Esophagus squamous epithelium (tissue), 5 donors: ENCODE measurements around the gene TRIP10. TPM values are rescaled to one million over a fixed set of nuclear protein-coding genes. Genes with fewer than 3 reads are reported as not detected.
A peak's percentile ranks its signal among the peaks of the same experiment; 100 is the strongest.

Experiments used
- DNase-seq: peaks from one replicate; lab custom pipeline; 2025; lab: John Stamatoyannopoulos, UW
- H3K27ac ChIP-seq, 4 donors: fragments of 200-600 bp; sonication (generic); one replicate each; pipeline ENCODE4 v1.5.1; 2016 to 2019; ENCODE audit warnings: mild to moderate bottlenecking in 1 of 4
- H3K27me3 ChIP-seq, 4 donors: fragments of 200-600 bp; sonication (generic); 1 replicate in 3 of 4; 2 replicates in 1 of 4; pipeline versions ENCODE4 v1.5.1 to v1.6.0; 2017 to 2021; ENCODE audit warnings: antibody characterized with exemption in 1 of 4
- H3K36me3 ChIP-seq, 3 donors: fragments of 200-600 bp; sonication (generic); one replicate each; pipeline ENCODE4 v1.5.1; 2016 to 2019
- H3K4me1 ChIP-seq, 3 donors: fragments of 200-600 bp; sonication (generic); one replicate each; pipeline ENCODE4 v1.5.1; 2017 to 2019
- H3K4me3 ChIP-seq, 4 donors: fragments of 200-600 bp; sonication (generic); 1 replicate in 3 of 4; 2 replicates in 1 of 4; pipeline ENCODE4 v1.5.1; 2016 to 2019; ENCODE audit warnings: mild to moderate bottlenecking in 2 of 4, moderate library complexity in 1 of 4
- H3K9me3 ChIP-seq, 3 donors: fragments of 200-600 bp; sonication (generic); one replicate each; pipeline ENCODE4 v1.5.1; 2016 to 2019
- POLR2A ChIP-seq, 4 donors: fragments of 450-650 bp; IDR thresholded peaks; one replicate each; pipeline ENCODE4 v1.6.1; 2017; ENCODE audit warnings: antibody characterized with exemption in 4 of 4, mild to moderate bottlenecking in 4 of 4, moderate library complexity in 3 of 4
- WGBS, 2 donors: methylation state at CpG; one replicate each; pipeline ENCODE4 v1.1.5; 2018; 5-methylcytosine and 5-hydroxymethylcytosine counted together
- intact Hi-C: fragments of 100-400 bp; cut with DNase I; formaldehyde crosslinking; loops from one replicate; pipeline ENCODE4 v1.15.0; 2022
- total RNA-seq, 4 donors: library from RNA; depleted of rRNA; stranded (reverse); fragments of >200 nt; gene quantifications; one replicate each; pipeline ENCODE4 v1.1.0, GENCODE V29; 2016
- TF ChIP-seq, protein P1 (sequence below), 6 experiments: fragments of 450-650 bp in 4 of 6; fragments of 200-600 bp in 2 of 6; sonication (generic) in 2 of 6; IDR thresholded peaks; one replicate each; pipeline ENCODE4 v1.5.1; 2016 to 2019; ENCODE audit warnings: antibody characterized with exemption in 6 of 6, mild to moderate bottlenecking in 4 of 6, moderate library complexity in 4 of 6
- donor health status: DM: yes; HTN: yes; CAD: no.

The TRIP10 gene
- total RNA-seq, 4 donors from 2014 or later, result 67.6 to 160 (median 117) TPM

DNA sequence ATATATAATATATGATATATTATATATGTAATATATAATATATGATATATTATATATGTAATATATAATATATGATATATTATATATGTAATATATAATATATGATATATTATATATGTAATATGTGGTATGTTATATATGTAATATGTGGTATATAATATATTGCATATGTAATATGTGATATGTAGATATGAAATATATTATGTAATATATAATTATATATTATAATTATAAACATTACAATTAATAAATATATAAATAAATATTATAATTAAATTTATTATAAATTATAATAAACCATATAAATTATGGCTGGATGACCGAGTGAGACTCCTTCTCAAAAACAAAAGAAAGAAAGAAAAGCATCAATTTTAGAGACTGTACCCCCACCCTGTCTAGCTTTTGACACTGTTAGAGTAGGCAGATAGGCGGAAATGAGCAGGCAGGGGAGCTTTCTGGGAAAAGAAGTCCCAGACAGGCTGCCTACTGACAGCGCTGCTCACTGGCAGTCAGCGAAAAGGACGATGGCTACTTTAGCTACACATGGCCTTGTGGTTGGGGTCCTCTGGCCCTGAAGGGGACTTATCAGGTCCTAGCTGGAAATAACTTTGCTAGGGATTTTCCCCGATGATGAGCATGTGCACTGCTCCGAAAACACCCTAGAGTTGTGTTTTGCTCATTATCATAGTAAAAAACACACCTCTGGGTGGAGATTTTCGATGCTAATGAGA is 38.7 kb upstream of the TRIP10 start:
- no peak overlapping the region for H3K4me3 ChIP-seq
- no peaks in the 10 kb centered on the region for H3K36me3 ChIP-seq
- no peak for TF ChIP-seq POLR2A (IDR thresholded peaks at IDR 0.05)
- TF ChIP-seq, protein P1, sequence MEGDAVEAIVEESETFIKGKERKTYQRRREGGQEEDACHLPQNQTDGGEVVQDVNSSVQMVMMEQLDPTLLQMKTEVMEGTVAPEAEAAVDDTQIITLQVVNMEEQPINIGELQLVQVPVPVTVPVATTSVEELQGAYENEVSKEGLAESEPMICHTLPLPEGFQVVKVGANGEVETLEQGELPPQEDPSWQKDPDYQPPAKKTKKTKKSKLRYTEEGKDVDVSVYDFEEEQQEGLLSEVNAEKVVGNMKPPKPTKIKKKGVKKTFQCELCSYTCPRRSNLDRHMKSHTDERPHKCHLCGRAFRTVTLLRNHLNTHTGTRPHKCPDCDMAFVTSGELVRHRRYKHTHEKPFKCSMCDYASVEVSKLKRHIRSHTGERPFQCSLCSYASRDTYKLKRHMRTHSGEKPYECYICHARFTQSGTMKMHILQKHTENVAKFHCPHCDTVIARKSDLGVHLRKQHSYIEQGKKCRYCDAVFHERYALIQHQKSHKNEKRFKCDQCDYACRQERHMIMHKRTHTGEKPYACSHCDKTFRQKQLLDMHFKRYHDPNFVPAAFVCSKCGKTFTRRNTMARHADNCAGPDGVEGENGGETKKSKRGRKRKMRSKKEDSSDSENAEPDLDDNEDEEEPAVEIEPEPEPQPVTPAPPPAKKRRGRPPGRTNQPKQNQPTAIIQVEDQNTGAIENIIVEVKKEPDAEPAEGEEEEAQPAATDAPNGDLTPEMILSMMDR (IDR thresholded peaks at IDR 0.05), result no peak
- H3K4me1 ChIP-seq, result no peaks in the 10 kb centered on the region
- no peaks in the 10 kb centered on the region for H3K27me3 ChIP-seq
- WGBS, 2 donors, result 71 to 78% methylated on average over 8 of the region's 8 CpGs
- intact Hi-C loops, result no loop called here
- DNase-seq, result no peak
- H3K9me3 ChIP-seq, result no peaks in the 10 kb centered on the region
- no peak overlapping the region for H3K27ac ChIP-seq

DNA sequence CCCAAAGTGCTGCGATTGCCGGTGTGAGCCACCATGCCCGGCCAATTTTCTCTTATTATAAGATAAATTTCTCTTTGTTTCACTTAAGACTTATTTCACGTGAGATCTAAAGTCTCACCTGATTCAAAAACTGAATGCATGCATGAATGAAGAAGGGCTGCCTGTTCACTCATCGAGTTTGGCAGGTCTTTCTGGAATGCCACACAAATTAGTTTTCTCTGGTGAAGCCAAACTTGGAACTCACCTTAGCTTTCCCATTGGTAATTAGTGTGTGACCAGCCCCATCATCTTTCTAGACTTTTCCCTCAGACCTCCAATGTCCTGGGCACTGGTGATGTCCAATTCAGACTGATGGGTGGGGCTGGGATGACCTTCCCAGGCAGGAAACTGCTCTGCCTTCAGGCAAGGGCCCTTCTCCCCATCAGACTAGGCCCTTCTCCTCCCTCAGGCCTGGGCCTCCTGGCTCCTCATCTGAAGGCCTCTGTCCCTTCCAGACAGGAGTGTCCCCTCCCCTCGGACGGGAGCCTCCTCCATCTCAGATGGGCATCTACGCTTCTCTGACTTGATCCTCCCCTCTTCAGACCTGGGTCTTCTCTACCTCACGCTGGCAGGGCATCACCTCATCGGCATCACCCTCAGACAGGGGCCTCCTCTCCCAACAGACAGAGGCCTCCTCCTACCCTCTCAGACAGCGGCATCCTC is 33.4 kb upstream of the TRIP10 start:
- Histone ChIP-seq H3K36me3 (peaks cover 0 to 6% (median 0%) of the 10 kb centered on the region in 3 donors), H3K4me3 (no peak overlapping the region), H3K27ac (peak overlapping the region in 1 of 4 donors; percentile 40), H3K9me3 (no peaks in the 10 kb centered on the region), H3K4me1 (peaks cover 0 to 6% (median 0%) of the 10 kb centered on the region in 3 donors), H3K27me3 (peaks cover 0 to 42% (median 0%) of the 10 kb centered on the region in 4 donors)
- TF ChIP-seq, protein P1 (IDR thresholded peaks at IDR 0.05), result no peak
- no peak for TF ChIP-seq POLR2A (IDR thresholded peaks at IDR 0.05)
- 61 to 70% methylated on average over 6 to 10 of the region's 11 CpGs for WGBS, 2 donors
- intact Hi-C loops, result no loop called here
- no peak for DNase-seq

DNA sequence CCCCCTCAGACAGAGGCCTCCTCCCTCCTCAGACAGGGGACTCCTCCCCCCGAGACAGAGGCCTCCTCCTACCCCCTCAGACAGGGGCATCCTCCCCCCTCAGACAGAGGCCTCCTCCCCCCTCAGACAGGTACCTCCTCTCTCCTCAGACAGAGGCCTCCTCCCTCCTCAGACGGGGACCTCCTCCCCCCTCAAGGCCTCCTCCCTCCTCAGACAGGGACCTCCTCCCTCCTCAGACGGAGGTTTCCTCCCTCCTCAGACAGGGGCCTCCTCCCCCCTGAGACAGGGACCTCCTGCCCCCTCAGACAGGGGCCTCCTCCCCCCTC is 32.9 kb upstream of the TRIP10 start:
- 80% methylated on average over 1 of the region's 3 CpGs; no CpG with 5 or more reads in 1 of the 2 donors for WGBS, 2 donors
- H3K9me3 ChIP-seq, result no peaks in the 10 kb centered on the region
- peaks cover 0 to 6% (median 0%) of the 10 kb centered on the region in 3 donors for H3K36me3 ChIP-seq
- H3K27ac ChIP-seq, result no peak overlapping the region
- no peak overlapping the region for H3K4me3 ChIP-seq
- TF ChIP-seq POLR2A (IDR thresholded peaks at IDR 0.05), result no peak
- TF ChIP-seq, protein P1 (IDR thresholded peaks at IDR 0.05), result no peak
- peaks cover 0 to 47% (median 0%) of the 10 kb centered on the region in 4 donors for H3K27me3 ChIP-seq
- DNase-seq, result no peak
- intact Hi-C loops, result no loop called here
- peaks cover 0 to 6% (median 0%) of the 10 kb centered on the region in 3 donors for H3K4me1 ChIP-seq

DNA sequence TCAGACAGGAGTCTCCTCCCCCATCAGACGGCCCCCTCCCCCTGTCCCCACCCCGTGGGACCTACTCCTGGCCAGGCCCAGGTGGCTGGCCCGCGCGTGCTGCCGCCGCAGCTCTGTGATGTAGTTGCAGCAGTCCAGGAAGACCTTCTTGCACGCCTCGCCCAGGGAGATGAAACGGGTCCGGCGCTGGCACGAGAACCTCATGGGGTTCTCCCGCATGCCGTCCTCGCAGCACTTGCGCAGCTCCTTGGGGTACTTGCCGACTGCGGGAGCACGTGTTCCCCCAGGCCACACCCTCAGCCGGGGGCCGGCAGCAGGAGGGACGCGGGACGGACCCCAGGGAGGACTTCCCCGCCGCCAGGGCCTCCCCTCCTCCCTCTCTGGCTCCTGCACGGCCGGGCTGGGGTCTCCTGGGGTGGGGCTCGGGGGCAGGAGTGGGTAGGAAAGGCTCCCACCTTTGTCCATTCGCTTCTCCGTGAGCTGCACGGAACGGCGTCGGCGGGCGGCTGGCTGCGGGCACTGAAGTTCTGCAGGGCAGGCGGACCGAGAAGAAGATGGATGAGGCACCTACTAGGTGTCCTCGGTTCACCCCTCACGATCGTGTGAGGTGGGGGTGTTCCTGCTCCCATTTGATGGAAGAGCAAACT is 32.3 kb upstream of the TRIP10 start:
- TF ChIP-seq, protein P1 (IDR thresholded peaks at IDR 0.05), result no peak
- no peak for TF ChIP-seq POLR2A (IDR thresholded peaks at IDR 0.05)
- 70% methylated on average over 2 of the region's 44 CpGs; no CpG with 5 or more reads in 1 of the 2 donors for WGBS, 2 donors
- Histone ChIP-seq H3K27ac (no peak overlapping the region), H3K4me1 (peaks cover 0 to 6% (median 0%) of the 10 kb centered on the region in 3 donors), H3K36me3 (peaks cover 0 to 6% (median 0%) of the 10 kb centered on the region in 3 donors), H3K4me3 (no peak overlapping the region), H3K27me3 (peaks cover 0 to 51% (median 0%) of the 10 kb centered on the region in 4 donors), H3K9me3 (no peaks in the 10 kb centered on the region)
- no peak for DNase-seq
- intact Hi-C loops, result no loop called here
